ENCODE measurements around the gene RER1.

Gene RER1

DNA sequence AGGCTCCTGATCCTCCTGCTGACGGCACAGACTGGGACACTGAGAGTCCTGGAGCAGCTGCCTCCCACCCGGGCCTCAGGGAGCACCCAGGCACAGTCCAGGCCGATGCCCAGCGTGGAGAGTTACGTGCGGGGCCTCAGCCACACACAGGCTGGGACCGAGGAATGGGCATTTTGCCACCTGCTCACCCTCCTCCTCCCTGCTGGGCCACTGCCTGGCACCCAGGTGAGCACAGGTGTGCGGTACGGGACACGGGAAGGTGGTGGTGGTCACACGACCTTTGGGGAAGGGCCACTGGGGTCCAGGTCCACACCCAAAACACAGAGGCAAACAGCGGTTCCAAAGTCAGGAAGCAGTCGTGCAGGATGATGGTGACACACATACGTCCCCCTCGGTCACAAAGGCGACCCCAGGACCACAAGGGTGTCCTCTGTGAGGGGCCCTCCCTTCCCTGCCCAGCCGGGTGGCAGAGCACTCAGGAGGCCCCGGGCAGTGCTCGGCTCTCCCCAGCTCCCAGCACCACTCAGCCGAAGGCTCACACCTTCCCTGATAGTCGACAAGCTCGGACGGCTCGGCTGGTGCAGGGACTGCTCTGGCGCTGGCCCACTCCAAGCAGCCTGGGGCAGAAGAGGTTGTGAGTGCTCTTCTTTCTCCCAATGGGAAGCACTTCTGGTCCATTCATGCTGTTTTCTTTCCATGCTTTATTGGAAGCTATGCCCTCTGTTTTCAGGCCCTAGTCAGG, 14.5 kb upstream of the RER1 start:
- no peak for DNase-seq

DNA sequence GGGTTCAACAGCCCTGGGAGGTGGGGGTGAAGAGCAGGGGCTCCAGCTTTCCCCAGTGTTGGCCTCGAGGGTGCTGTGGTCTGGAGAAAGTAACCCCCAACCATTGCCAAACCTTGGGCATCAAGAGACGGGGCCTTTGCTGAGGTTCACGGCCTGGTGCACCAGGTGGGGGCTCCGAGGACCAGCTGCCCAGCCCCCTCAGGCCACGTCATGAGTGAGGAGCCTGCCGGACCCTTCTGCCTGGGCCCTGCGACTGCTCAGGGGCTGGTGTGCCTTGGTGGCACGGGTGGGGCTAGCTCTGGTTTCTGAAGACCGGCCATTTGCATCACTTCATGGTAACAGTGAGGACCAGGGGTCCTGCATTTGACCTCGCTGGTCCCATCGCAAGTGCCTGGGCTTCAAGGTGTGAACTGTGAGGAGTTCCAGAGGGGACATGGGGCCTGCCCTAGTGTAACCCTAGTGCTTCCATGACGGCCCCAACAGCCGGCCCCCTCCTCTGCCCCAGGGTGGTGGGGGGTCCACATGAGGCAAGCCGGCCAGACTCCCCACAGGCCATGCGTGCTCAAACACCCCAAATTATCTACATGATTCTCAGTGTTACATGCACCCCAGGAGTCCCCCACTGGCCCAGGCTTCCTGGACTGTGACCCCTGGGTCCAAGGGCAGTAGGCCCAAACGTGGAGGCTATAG, 13.7 kb upstream of the RER1 start:
- no peak for DNase-seq

- no peak for DNase-seq
Measured at GRCh38 chr1:2378441-2378851, 13.2 kb upstream of the RER1 start.

GRCh38 chr1:2378956-2379732, 12.5 kb upstream of the RER1 start:
- no peak for DNase-seq

DNA sequence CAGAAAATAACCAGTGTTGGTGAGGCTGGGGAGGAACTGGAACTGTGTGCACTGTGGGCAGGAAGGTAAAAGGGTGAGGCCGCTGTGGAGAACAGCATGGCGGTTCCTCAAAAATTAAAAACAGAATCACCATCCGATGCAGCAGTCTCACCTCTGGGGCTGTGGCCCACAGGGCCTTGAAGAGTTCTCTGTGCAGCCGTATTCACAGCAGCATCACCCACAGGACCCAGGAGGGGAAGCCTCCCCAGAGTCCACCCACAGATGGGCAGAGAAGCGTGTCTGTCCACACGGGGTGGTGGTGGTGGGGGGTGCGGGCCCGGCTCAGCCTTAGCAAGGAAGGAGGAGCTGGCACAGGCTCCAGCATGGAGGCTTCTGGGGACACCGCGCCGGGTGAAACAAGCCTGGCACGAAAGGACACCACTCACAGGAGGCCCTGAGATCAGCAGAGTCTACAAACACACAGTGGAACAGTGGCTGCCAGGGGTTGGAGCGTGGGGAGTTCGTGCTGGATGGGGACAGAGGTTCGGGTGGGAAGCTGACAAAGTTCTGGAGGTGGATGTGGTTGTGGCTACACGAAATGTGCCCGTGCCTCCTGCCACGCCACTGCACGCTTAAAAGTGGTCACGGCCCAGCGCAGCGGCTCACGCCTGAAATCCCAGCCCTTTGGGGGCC, 11.8 kb upstream of the RER1 start:
- DNase-seq, result no peak

DNA sequence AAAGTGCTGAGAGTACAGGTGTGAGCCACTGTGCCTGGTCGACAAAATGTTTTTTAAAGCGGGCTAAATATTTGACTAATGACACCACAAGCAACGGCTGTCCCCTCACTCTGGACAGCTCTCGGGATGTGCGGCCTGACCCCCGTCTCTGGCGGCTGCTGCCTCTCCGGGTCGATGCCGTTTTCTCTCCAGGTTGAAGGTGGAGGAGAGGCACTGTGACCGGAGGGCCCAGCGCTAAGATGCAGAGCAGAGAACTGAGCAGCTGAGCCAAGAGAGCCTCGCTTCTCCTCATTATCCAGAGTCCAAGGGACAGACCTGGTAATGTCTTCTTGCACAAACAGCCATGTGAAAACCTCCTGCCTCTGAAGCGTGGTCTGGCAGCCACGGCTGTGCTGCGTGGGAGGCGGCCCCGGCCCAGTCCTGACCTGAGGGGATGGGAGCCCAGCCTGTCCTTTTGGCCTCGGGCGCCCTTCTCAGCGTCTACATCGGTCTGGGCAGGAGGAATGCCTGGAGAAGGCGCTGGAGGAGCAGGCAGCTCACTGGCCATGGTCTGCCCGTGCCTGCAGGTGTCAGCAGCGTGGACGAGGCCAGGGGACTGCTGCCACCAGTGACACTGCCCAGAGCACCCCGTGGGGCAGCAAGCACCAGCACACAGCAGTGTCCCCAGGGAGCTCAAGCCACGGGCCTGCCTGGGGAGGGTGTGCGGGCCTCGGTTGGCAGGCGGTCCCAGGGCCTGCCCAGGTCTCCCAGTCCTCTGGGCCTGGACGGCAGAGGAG, 10.6 kb upstream of the RER1 start:
- DNase-seq, result no peak

DNA sequence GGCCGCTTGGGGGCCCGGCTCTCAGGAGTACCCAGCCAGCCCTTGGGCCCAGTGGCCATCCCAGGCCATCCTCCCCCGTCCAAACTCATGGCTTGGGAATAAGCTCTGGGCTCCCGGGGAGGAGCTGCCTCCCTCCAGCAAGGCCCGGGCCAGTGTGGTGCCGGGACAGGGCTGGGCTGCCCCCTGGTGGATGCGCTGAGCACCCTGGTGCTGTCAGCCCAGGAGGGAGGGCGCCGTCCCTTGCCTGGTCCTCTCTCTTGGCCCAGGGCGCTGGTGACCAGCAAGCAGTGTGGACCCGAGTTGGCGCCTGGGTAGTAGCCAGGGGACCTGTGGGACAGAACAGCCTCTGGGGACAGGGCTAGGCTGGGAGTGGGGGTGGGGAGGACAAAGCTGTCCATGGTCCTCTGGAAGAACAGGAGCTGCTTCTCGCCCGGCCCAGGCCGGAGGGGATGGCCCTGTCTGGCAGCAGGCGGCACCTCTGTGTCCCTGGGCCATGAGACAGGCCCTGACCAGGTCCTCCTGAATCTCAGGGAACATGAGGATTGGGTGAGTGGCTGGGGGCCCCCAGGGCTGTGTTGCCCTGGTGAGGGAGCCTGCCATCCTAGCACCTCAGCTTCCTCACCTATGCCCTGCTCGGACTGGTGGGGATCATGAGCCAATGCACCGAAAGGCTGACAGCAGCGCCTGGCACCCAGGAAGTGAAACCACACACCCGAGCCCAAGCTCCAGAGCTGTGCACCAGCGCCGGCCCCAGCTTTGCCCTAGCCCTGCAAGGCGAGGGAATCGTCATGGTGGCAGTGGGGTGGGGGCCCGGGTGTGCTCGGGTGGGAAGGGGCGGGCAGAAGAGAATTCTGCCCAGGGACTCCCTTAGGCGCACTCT, 9.7 kb upstream of the RER1 start:
- DNase-seq, result peak; percentile 34

GRCh38 chr1:2382621-2383361, 8.8 kb upstream of the RER1 start:
- DNase-seq, result no peak

DNA sequence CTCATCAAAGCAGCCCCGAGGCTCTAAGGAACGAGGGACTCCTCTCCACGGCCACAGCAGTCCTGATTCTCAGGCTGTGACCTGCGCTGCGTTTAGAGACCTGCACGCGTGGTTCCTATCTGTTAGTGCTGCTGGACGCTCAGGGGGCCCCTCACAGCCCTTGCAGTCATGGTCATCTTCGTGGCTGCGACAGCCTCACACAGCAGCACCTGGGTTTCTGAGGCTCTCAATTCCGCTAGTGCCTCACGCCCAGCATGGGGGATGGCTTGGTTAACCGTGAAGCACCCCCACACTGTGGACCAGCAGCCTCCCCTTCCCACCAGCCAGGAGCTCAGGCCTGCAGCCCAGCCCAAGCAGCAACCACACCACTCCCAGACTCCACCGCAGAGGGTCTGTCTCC, 8.1 kb upstream of the RER1 start:
- no peak for DNase-seq

DNA sequence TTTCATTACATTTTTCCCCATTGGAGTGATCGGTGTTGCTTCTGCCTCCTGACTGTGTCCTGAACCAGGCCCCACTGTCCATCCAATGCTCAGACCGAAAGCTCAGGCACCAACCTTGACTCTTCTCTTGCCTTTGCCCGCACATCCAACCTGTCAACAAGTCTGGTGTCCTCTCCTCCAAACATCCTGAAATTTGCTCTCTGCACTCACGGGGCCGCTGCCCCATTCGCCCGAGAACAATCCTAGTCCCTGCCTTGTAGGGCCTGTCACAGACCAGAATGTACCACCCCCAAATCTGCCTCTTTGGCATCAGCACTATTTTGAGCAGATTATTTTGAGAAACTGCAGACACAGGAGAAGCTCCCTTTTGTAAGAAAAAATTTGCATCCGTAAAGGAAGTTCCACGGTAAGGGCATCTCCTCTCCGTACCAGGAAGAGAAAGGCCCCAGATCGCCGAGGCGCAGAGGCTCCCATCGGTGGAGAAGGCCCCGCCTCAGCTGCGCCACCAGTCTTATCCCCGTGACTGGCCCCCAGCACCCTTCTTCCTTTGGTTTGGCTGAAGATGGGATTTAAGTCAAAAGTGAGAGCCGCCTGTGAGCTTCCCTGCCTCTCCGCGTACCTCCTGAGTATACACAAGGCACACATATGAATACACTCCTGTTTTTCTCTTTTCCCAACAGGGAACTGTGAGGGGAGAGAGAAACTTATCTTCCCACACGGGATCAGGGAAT, 7.3 kb upstream of the RER1 start:
- no peak for DNase-seq

DNA sequence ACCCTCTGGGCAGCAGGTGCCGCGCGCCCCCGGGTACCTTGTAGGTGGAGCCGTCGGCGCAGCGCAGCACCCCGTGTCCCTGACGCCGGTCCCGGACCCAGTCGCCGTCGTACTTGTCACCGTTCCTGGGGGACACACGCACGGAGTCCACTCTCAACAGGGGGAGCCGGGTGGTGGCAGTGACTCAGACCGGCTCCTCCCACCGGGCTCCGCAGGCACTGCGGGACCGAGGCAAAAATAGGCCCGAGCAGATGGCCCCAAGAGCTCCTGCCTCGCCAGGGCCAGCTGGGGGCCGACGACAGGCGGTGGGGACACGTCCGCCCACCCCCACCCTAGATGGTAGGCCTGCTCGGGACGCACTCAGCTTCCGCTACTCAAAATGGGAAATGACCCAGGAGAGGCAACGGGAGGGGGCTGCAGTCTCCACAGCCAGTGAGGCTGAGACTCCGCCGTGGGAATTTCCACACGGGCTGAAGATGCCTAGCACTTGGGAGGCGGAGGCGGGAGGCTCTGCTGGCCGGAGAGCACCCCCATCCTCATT, 6.6 kb upstream of the RER1 start:
- no peak for DNase-seq

DNA sequence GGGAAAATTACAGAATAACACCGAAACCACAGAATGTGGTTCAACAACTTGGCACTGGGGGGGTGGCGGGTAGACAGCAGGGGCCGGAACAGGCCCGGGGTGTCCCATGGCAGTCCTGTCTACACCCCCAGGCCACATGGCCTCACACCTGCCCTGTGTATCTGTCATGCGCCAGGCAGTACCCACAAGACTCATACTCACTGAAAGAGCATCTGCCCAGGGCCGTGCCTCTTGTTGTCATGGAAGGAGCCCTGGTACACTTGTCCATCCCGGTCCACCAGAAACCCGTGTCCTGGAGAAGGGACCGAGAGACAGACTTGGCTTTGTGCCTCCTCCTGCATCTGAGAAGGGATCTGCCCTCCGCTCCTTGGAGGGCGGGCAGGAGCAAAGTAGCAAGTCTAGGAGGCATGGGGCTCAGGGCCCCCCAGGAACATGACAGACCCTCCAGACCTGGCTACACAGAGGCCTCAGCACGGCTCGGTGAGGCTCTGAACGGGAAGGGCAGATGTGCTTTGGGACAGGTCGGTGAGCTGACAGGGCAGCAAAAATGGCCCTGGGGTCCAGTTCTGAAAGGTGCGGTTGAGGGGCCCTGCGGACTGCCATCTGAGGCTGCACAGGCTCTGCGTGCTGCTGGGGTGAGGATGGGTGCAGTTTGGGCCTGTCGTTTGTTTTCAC, 5.9 kb upstream of the RER1 start:
- no peak for DNase-seq

DNA sequence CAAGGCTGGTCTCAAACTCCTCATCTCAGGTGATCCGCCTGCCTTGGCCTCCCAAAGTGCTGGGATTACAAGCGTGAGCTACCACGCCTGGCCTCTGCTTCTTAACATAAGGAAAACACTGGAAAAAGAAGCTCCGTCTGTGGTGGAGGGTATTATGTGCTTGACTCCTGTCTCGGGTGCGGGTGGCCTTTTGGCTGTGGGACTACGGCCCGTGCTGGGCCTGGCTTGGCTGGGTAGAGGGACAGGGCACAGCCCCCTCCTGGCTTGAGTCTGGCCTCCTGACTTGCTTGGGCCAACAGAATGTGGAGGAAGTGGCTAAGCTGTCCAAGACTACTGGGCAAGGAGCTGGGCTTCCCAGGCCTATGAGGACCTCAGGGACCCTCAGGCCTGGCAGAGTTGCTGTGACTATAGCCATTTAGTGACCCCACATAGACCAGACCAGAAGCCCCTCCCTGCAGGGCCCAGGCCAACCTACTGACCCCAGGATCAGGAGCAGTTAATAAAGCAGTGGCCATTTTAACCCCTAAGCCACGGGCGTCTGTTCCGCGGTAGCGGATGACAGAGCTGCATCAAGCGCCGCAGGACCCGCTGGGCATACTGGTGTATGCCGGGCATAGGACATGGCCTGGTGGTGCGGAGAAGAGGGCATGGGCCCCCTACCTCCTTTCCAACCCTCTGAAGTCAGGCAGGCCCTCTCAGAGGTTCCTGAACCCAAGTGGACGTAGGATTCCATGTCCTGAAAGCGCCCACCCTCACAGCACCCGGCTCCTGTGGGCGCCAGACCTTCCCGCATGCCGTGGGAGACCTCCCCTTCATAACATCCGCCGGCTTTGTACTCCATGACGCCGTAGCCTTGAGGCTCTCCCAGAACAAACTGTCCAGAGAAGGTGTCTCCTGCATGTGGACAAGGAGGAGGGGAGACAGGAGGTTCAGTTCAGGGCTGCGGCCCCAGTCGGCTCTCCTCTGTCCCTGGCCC, 4.7 kb upstream of the RER1 start:
- DNase-seq, result no peak

DNA sequence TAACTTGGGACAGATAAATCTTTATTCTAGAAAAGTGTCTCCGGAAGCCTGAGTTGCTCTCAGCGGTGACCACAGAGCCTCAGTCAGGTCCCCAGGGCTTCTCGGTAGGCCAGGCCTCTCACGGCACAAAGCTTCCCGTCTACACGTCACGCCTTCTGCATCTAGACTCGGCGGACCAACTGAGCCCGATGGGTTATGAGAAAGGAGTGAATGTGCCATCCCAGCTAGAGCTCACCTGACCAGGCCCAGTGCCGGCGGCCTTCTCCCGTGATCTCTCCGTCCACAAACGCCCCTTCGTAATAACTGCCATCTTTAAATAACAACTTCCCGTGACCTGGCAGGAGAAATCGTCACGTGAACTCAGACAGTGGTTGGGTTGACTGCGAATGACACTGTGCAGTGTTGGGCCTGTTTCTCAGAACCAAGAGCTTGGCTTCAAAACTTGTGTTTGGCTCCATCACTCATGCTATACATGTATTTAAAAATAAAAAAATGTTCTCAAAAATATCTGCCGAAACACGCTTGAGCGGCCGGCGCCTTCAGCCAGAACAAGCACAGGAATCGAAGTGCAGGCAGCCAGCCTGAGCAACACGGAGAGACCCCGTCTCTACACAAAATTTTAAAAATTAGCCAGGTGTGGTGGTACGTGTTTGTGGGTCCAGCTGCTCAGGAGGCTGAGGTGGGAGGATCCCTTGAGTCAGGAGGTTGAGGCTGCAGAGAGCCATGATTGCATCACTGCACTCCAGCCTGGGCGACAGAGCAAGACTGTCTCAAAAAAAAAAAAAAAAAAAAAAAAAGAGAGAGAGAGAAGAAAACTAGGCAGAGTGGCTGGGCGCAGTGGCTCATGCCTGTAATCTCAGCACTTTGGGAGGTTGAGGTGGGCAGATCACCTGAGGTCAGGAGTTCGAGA, 3.4 kb upstream of the RER1 start:
- no peak for DNase-seq

DNA sequence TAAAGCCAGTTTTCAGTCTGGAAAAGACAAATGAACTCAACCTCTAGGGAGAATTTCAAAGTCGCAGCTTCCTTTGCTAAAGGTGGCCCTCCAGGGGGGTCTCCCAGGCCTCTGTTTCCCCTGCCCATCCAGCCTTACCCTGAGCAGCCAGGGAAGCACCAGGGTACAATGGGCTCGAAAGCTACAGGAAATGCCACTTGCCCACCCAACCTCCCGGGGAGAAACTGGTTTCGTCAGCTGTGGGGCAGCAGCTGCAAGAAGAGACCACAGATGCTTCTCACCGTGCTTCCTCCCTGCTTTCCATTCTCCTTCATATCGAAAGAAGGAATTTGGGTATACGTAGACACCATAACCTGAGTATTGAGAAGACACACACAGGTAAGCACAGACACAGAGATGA, 2.0 kb upstream of the RER1 start:
- DNase-seq, result no peak

- no peak for DNase-seq
Measured at GRCh38 chr1:2391931-2392509, 379 bp downstream of the RER1 start.

All from KG1 (cell line).